ENCODE measurements around the gene PACSIN2. TPM values are rescaled to one million over a fixed set of nuclear protein-coding genes. Genes with fewer than 3 reads are reported as not detected.

Gene PACSIN2
- total RNA-seq, 1 experiment from 2014 or later, result 60.1 TPM

DNA sequence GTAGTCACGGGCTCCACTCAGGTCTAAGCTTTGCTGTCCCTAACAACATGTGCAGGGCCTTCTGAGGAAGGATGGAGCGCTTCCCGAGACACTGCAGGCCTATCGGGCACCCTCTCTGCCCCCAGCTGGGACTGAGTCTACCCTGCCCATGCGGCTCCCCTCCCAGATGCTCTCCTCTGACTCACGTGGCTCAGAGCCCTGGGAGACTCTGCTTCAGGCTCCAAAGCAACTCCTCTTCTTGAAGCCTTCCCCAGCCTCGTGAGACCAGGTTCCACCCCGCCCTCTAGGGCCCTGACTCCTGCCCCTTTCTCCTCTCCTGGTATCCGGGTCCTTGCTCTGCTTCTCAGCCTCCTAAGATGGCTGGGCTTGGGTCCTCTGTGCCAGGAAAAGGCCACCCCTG lies 129.5 kb downstream of the PACSIN2 start:
- Histone ChIP-seq H3K4me3 (ENCODE audit: insufficient read depth, low read depth, low read length) (no peak overlapping the region), H3K27me3 (ENCODE audit: control insufficient read depth, insufficient read depth, low read length) (no peaks in the 10 kb centered on the region), H3K36me3 (replicated peaks; ENCODE audit: control insufficient read depth, insufficient read depth, low read length) (peaks cover 26% of the 10 kb centered on the region)
- no peak for DNase-seq

GRCh38 chr22:42884616-42885375 lies 130.2 kb downstream of the PACSIN2 start:
- no peak for DNase-seq
- no peak overlapping the region for H3K4me3 ChIP-seq (ENCODE audit: insufficient read depth, low read depth, low read length)
- peaks cover 26% of the 10 kb centered on the region for H3K36me3 ChIP-seq (replicated peaks; ENCODE audit: control insufficient read depth, insufficient read depth, low read length)
- no peaks in the 10 kb centered on the region for H3K27me3 ChIP-seq (ENCODE audit: control insufficient read depth, insufficient read depth, low read length)

GRCh38 chr22:42883970-42884369 lies 131.0 kb downstream of the PACSIN2 start:
- no peak for DNase-seq
- Histone ChIP-seq H3K4me3 (ENCODE audit: insufficient read depth, low read depth, low read length) (no peak overlapping the region), H3K36me3 (replicated peaks; ENCODE audit: control insufficient read depth, insufficient read depth, low read length) (peaks cover 27% of the 10 kb centered on the region), H3K27me3 (ENCODE audit: control insufficient read depth, insufficient read depth, low read length) (no peaks in the 10 kb centered on the region)

GRCh38 chr22:42883121-42883520 lies 131.8 kb downstream of the PACSIN2 start:
- Histone ChIP-seq H3K4me3 (ENCODE audit: insufficient read depth, low read depth, low read length) (no peak overlapping the region), H3K27me3 (ENCODE audit: control insufficient read depth, insufficient read depth, low read length) (no peaks in the 10 kb centered on the region), H3K36me3 (replicated peaks; ENCODE audit: control insufficient read depth, insufficient read depth, low read length) (peaks cover 21% of the 10 kb centered on the region)
- DNase-seq, result no peak

- no peaks in the 10 kb centered on the region for H3K27me3 ChIP-seq (ENCODE audit: control insufficient read depth, insufficient read depth, low read length)
- no peak overlapping the region for H3K4me3 ChIP-seq (ENCODE audit: insufficient read depth, low read depth, low read length)
- peak; percentile 71 for DNase-seq
- peaks cover 22% of the 10 kb centered on the region for H3K36me3 ChIP-seq (replicated peaks; ENCODE audit: control insufficient read depth, insufficient read depth, low read length)
Observed at GRCh38 chr22:42881982-42882656, 132.8 kb downstream of the PACSIN2 start.

- no peak for DNase-seq
- H3K4me3 ChIP-seq (ENCODE audit: insufficient read depth, low read depth, low read length), result no peak overlapping the region
- H3K36me3 ChIP-seq (replicated peaks; ENCODE audit: control insufficient read depth, insufficient read depth, low read length), result peaks cover 25% of the 10 kb centered on the region
- H3K27me3 ChIP-seq (ENCODE audit: control insufficient read depth, insufficient read depth, low read length), result no peaks in the 10 kb centered on the region
Observed at GRCh38 chr22:42881298-42881697, 133.7 kb downstream of the PACSIN2 start.

- peak; percentile 86 for DNase-seq
Observed at GRCh38 chr22:42880815-42881214, 134.1 kb downstream of the PACSIN2 start.

DNA sequence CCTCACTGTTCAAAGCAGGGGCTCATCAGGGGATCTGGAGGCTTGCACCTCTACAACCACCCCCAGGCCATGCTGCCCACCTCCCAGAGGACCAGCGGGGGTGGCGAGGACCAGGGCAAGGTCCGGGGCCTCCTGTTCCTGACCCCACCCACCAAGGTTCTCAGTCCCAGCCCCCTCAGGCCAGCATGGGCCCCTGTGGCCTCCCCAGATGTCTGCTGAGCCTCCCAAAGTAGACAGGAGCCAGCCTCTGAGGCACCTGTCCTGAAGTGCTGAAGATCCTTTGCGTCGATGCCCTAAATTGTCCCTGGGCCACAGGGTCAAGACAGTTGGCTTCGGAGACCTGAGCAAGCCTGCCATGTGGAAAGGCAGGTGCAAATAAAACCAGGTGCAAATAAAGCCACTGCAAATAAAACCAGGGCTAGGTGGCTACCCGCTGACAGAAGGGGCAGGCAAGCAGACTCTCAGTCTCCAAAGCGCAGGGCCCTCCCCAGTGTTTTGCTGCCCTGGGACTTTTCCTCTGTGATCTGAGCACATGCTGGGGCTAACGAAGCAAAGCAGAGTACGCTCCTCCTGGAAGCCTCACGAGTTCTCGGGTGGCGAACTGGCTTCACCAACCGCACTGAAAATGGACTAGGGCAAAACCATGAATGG lies 135.5 kb downstream of the PACSIN2 start:
- DNase-seq, result no peak
- Histone ChIP-seq H3K4me3 (ENCODE audit: insufficient read depth, low read depth, low read length) (no peak overlapping the region), H3K36me3 (replicated peaks; ENCODE audit: control insufficient read depth, insufficient read depth, low read length) (peaks cover 30% of the 10 kb centered on the region), H3K27me3 (ENCODE audit: control insufficient read depth, insufficient read depth, low read length) (no peaks in the 10 kb centered on the region)

More at GRCh38 chr22:42880815-42881214, 134.1 kb downstream of the PACSIN2 start:
- no peaks in the 10 kb centered on the region for H3K27me3 ChIP-seq (ENCODE audit: control insufficient read depth, insufficient read depth, low read length)
- H3K36me3 ChIP-seq (replicated peaks; ENCODE audit: control insufficient read depth, insufficient read depth, low read length), result peaks cover 29% of the 10 kb centered on the region
- no peak overlapping the region for H3K4me3 ChIP-seq (ENCODE audit: insufficient read depth, low read depth, low read length)

- H3K27me3 ChIP-seq (ENCODE audit: control insufficient read depth, insufficient read depth, low read length), result no peaks in the 10 kb centered on the region
- DNase-seq, result no peak
- peaks cover 29% of the 10 kb centered on the region for H3K36me3 ChIP-seq (replicated peaks; ENCODE audit: control insufficient read depth, insufficient read depth, low read length)
- H3K4me3 ChIP-seq (ENCODE audit: insufficient read depth, low read depth, low read length), result no peak overlapping the region
Observed at GRCh38 chr22:42878561-42879305, 136.2 kb downstream of the PACSIN2 start.

GRCh38 chr22:42877597-42878340 lies 137.2 kb downstream of the PACSIN2 start:
- DNase-seq, result no peak
- Histone ChIP-seq H3K27me3 (ENCODE audit: control insufficient read depth, insufficient read depth, low read length) (no peaks in the 10 kb centered on the region), H3K36me3 (replicated peaks; ENCODE audit: control insufficient read depth, insufficient read depth, low read length) (peaks cover 28% of the 10 kb centered on the region), H3K4me3 (ENCODE audit: insufficient read depth, low read depth, low read length) (no peak overlapping the region)

DNA sequence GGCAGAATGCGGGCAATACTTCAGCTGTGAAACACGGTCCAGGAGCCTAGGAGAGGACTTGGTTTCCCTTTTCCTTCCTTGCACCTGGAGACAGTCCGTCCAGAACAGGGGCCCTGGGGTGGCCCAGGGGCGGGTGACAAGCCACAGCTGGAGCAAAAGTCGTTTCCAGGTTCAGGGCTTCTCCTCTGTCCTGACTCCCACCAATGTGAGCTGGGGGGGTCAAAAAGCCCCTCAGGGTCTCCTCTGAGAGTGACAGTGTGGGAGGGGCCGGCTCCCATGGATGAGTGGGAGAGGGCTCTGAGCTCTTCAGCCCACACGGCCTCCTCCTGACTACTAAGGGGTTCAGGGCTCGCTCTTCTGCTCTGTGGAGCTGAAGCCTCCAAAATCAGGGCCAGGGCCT lies 137.8 kb downstream of the PACSIN2 start:
- H3K4me3 ChIP-seq (ENCODE audit: insufficient read depth, low read depth, low read length), result no peak overlapping the region
- H3K36me3 ChIP-seq (replicated peaks; ENCODE audit: control insufficient read depth, insufficient read depth, low read length), result peaks cover 26% of the 10 kb centered on the region
- H3K27me3 ChIP-seq (ENCODE audit: control insufficient read depth, insufficient read depth, low read length), result no peaks in the 10 kb centered on the region
- no peak for DNase-seq

- DNase-seq, result no peak
- H3K27me3 ChIP-seq (ENCODE audit: control insufficient read depth, insufficient read depth, low read length), result no peaks in the 10 kb centered on the region
- H3K4me3 ChIP-seq (ENCODE audit: insufficient read depth, low read depth, low read length), result no peak overlapping the region
- H3K36me3 ChIP-seq (replicated peaks; ENCODE audit: control insufficient read depth, insufficient read depth, low read length), result peaks cover 25% of the 10 kb centered on the region
Observed at GRCh38 chr22:42876041-42876440, 138.9 kb downstream of the PACSIN2 start.

GRCh38 chr22:42874010-42874409 lies 140.9 kb downstream of the PACSIN2 start:
- Histone ChIP-seq H3K27me3 (ENCODE audit: control insufficient read depth, insufficient read depth, low read length) (no peaks in the 10 kb centered on the region), H3K36me3 (replicated peaks; ENCODE audit: control insufficient read depth, insufficient read depth, low read length) (peaks cover 24% of the 10 kb centered on the region), H3K4me3 (ENCODE audit: insufficient read depth, low read depth, low read length) (no peak overlapping the region)
- no peak for DNase-seq

DNA sequence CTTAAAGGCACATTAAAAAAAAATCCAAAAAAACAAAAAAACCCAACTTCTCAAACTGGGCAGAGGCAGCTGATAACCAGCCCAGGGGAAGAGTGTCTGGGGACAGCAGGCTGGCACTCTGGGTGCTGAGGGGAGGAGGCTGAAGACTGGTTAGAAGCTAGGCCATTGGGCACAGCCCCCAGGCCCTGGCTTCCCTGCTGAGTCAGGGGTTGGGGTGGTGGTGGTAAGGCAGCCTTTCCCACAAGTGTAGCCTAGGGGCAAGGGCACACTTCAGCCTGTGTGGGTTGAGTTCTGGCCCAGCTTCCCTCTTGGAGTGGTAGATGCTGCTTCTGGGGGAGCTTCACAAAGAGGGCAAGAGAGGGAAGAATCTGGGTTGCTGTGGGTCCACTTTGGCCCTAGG lies 141.6 kb downstream of the PACSIN2 start:
- Histone ChIP-seq H3K36me3 (replicated peaks; ENCODE audit: control insufficient read depth, insufficient read depth, low read length) (peaks cover 22% of the 10 kb centered on the region), H3K4me3 (ENCODE audit: insufficient read depth, low read depth, low read length) (no peak overlapping the region), H3K27me3 (ENCODE audit: control insufficient read depth, insufficient read depth, low read length) (no peaks in the 10 kb centered on the region)
- no peak for DNase-seq

Data from H7 (cell line).